HFF-Myc (cell line): ENCODE measurements around the gene TMEM116.
"Not testable (repeated sequence)": the region's sequence is repeated elsewhere in the genome, so short reads cannot be mapped to it uniquely, and the experiment has no call there.

Experiments
- DNase-seq: peaks from one replicate; pipeline ENCODE4 v3.0.0-alpha.2; 2011; ENCODE audit warnings: low read depth; ENCODE audit errors: extremely low read depth
- H3K4me3 ChIP-seq: replicated peaks from 2 replicates; pipeline ENCODE4 v1.5.1; 2011; ENCODE audit warnings: low read depth, mild to moderate bottlenecking, control low read depth, low read length
- TF ChIP-seq, protein P1 (sequence below): IDR thresholded peaks from 2 replicates; pipeline ENCODE4 v1.5.1; 2012; ENCODE audit warnings: mild to moderate bottlenecking, low read depth, low read length, control low read depth; ENCODE audit errors: missing control alignments

Gene TMEM116

DNA sequence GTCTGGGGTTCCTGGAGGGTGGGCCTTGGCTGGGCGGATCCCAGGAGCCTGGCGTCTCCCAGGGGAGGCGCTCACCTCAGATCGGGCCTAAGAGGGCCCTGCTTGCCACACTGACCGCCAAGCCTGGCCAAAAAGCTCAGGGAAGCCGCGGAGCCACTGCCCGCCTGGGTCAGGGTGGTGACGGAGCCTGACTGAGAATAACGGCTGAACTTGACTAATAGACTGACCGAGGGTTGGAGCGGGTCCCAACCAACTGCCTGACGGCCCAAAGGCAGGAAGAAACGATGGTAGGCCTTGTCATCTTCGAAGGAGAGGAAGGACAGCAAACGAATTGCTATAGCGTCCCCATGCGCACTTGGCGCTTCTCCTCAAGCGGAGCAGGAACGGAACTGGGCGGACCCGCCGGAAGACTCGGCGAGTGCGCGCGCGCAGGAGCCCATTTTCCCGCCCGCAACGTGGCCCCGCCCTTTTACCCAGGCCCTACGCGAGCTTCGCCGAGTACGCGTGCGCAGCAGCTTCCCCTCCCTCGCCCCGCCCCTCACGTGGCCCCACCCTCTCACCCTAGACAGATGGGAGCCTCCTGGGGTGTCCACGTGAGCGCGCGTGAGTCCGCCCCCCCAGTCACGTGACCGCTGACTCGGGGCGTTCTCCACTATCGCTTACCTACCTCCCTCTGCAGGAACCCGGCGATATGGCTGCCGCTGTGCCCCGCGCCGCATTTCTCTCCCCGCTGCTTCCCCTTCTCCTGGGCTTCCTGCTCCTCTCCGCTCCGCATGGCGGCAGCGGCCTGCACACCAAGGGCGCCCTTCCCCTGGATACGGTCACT lies at the start of gene TMEM116, which contains the start of gene ERP29:
Gene TMEM116, minus strand, starts transcription at position 391 of the 826 bp plus-strand sequence. CDS start 7,895 bp downstream, outside the sequence.
Gene ERP29, plus strand, starts transcription at position 652 of the 826 bp plus-strand sequence. Its CDS starts 40 bp downstream, at position 692.
- TF ChIP-seq, protein P1, sequence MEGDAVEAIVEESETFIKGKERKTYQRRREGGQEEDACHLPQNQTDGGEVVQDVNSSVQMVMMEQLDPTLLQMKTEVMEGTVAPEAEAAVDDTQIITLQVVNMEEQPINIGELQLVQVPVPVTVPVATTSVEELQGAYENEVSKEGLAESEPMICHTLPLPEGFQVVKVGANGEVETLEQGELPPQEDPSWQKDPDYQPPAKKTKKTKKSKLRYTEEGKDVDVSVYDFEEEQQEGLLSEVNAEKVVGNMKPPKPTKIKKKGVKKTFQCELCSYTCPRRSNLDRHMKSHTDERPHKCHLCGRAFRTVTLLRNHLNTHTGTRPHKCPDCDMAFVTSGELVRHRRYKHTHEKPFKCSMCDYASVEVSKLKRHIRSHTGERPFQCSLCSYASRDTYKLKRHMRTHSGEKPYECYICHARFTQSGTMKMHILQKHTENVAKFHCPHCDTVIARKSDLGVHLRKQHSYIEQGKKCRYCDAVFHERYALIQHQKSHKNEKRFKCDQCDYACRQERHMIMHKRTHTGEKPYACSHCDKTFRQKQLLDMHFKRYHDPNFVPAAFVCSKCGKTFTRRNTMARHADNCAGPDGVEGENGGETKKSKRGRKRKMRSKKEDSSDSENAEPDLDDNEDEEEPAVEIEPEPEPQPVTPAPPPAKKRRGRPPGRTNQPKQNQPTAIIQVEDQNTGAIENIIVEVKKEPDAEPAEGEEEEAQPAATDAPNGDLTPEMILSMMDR, result peak; percentile 40
- H3K4me3 ChIP-seq, result peak within 1 kb of the TSS; percentile 98
- DNase-seq, result peak; percentile 92

DNA sequence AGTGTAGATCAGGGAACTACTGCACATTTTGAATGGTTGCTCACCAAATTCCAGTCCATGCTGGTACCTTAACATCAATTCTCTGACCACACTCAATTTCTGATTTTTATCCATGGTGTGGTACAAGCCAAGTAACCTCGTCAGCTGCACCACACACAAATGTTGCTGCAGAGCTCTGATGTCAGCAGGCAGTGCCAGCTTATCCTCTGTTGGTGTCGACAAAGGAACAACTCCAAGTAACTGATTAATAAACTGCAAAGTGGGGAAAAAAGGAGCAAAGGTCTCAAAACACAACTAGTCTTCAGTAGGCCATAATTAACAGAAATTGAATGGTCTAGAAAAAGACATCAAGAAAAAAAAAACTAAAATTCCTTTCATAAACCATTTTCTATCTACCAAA lies 48.2 kb upstream of the TMEM116 start:
- no peak for DNase-seq
- no peak overlapping the region for H3K4me3 ChIP-seq
- TF ChIP-seq, protein P1, result no peak

DNA sequence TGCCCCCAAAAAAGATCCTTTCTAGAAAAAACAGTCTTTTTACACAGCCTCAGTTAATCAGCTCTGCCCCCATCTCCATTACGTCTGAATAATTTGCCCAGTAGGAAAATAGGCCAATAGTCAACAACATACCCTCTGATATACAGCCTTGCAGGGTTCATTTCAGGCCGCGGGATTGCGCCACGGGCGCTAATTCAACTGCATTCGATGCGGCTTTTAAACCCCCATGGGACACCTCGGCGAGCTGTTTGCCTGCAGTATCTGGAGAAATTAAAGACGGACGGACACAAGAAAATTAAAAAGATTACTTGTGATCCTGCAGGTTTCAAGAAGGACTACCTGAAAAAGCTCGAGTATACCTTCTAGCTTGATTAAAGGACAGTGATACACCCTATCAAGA lies 36.4 kb upstream of the TMEM116 start:
- DNase-seq, result no peak
- TF ChIP-seq, protein P1, result no peak
- H3K4me3 ChIP-seq, result no peak overlapping the region

DNA sequence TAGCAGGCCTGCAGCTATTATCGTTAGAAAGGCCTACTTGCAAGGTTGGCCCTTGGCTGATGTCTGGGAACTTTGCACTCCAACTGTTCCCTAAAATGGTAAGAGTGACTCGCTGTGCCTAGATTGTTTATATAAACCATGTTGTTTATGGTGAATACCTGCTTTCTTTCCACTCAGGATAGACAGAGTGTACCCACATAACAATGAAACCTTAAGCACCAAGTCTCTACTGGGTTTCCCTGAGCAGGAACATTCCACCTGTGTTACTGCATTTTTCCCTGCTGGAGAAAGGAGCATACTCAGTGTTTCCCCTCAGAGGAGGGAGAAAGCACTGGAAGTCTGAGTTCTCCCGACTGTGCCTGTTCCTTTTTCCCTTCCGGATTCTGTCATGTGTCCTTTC lies 33.0 kb upstream of the TMEM116 start:
- no peak for DNase-seq
- TF ChIP-seq, protein P1, result no peak
- H3K4me3 ChIP-seq, result no peak overlapping the region

DNA sequence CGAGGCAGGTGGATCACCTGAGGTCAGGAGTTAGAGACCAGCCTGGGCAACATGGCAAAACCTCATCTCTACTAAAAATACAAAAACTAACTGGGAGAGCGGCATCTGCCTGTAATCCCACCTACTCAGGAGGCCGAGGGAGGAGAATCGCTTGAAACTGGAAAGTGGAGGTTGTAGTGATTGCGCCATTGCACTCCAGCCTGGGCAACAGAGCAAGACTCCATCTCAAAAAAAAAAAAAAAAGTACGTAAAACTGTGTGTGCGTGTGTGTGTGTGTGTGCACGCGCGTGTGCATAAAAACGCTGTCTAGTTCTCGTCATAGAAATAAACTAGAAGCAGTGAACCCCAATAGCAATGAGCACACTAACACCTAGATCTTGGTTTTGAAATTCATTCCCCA lies 23.6 kb upstream of the TMEM116 start:
- DNase-seq, result not testable (repeated sequence)

DNA sequence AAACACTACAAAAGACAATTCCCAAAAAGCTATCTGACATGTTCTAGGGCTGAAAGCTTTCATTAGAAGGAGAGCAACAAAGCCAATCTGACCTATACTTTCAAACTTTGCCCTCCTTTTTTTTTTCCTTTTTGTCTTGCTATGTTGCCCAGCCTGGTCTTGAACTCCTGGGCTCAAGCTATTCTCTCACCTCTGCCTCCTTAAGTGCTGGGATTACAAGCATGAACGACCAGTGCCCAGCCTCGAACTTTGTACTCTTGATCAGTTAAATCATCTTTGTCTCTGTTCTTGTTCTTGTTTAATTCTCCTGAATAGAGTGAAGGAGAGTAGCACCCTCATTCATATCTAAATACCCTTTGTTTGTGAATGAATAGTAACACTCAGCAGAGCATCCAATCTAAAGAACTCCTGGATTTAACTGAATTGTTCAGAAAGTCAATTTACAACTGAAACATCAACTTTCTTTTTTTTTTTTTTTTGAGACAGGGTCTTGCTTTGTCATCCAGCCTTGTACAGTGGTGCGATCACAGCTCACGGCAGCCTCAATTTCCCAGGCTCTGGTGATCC lies 22.3 kb upstream of the TMEM116 start:
- H3K4me3 ChIP-seq, result no peak overlapping the region
- TF ChIP-seq, protein P1, result no peak
- DNase-seq, result no peak

More for the DNA sequence above, 23.6 kb upstream of the TMEM116 start:
- H3K4me3 ChIP-seq, result not testable (repeated sequence)

DNA sequence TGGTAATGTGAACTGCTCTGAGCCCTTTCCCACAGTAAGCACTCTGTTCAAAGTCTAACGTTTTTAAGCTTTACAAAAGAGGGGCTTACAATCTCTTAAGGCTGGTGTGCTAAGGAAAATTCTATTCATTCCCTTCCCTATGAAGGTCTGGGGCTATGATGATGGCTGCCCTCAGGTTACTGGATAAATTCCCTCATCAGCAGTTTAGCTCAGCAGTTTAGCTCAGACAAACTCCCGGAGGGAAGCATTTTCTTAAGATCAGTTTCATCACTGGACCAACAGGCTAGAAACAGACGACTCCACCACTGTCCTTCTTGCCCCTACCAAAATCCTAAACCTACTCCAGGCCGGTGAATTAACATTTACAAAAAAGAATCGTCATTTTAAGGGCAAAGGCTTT lies 19.3 kb upstream of the TMEM116 start:
- no peak overlapping the region for H3K4me3 ChIP-seq
- DNase-seq, result no peak
- TF ChIP-seq, protein P1, result no peak
